IMR-90 (cell line): Measurements from ENCODE around the gene ARMC5. TPM values are rescaled to one million over a fixed set of nuclear protein-coding genes. Genes with fewer than 3 reads are reported as not detected.

Source experiments
- ATAC-seq: fragments of 200-7000 bp; cut with Tn5 transposase; 2 replicates; pipeline ENCODE4 v1.9.1; 2020; ENCODE audit warnings: low read depth, mild to moderate bottlenecking, moderate library complexity
- BruUV-seq: library from RNA; stranded (reverse); fragments of 400-500 nt; replicated peaks from 2 replicates; lab custom pipeline; 2021; lab: Mats Ljungman, UMichigan
- CTCF ChIA-PET: fragments of 300-600 bp; formaldehyde crosslinking; extraction: SDS; loops from one replicate; lab custom pipeline; 2021; ENCODE audit warnings: antibody characterized with exemption; lab: Yijun Ruan, JAX
- POLR2A ChIA-PET: fragments of 300-600 bp; sonication (Branson Sonifier 250); formaldehyde crosslinking; loops from one replicate; lab custom pipeline; 2022; ENCODE audit warnings: antibody characterized with exemption; ENCODE audit not compliant: unreplicated experiment; lab: Charles Lee
- DNase-seq: peaks from one replicate; pipeline ENCODE4 v3.0.0; 2013
- H2AFZ ChIP-seq: replicated peaks from 2 replicates; pipeline ENCODE3; 2013; ENCODE audit warnings: low read length, mild to moderate bottlenecking; ENCODE audit not compliant: poor library complexity
- H2AK5ac ChIP-seq: 2 replicates; pipeline ENCODE4 v1.6.1; 2013; ENCODE audit warnings: low read depth, low read length, inconsistent platforms
- H2AK9ac ChIP-seq: replicated peaks from 2 replicates; pipeline ENCODE3; 2013; ENCODE audit warnings: mild to moderate bottlenecking, low read depth, low read length, moderate library complexity; ENCODE audit not compliant: poor library complexity
- H2BK120ac ChIP-seq: 2 replicates; pipeline ENCODE4 v1.6.1; 2013; ENCODE audit warnings: low read depth, low read length, inconsistent platforms
- H2BK15ac ChIP-seq: 3 replicates; pipeline ENCODE4 v1.6.1; 2013; ENCODE audit warnings: low read depth, low read length, inconsistent platforms
- H2BK20ac ChIP-seq: 2 replicates; pipeline ENCODE4 v1.6.1; 2013; ENCODE audit warnings: low read depth, mild to moderate bottlenecking, inconsistent platforms, low read length, moderate library complexity
- H2BK5ac ChIP-seq: 2 replicates; pipeline ENCODE4 v1.6.1; 2013; ENCODE audit warnings: mild to moderate bottlenecking, low read depth, low read length, inconsistent platforms; ENCODE audit not compliant: poor library complexity, severe bottlenecking
- H3K14ac ChIP-seq: replicated peaks from 2 replicates; pipeline ENCODE4 v1.6.1; 2013; ENCODE audit warnings: low read depth, low read length, inconsistent platforms
- H3K18ac ChIP-seq: 2 replicates; pipeline ENCODE4 v1.6.1; 2013; ENCODE audit warnings: low read depth, low read length, control low read depth
- H3K23ac ChIP-seq: 2 replicates; pipeline ENCODE4 v1.6.1; 2013; ENCODE audit warnings: low read depth, low read length, inconsistent platforms
- H3K27ac ChIP-seq: 2 replicates; pipeline ENCODE4 v1.5.1; 2013; ENCODE audit warnings: mild to moderate bottlenecking, control low read depth, low read length; ENCODE audit not compliant: insufficient read depth
- H3K27me3 ChIP-seq: 2 replicates; pipeline ENCODE4 v1.6.1; 2013; ENCODE audit warnings: low read length; ENCODE audit not compliant: control insufficient read depth, insufficient read depth
- H3K36me3 ChIP-seq: 2 replicates; pipeline ENCODE4 v1.6.1; 2013; ENCODE audit warnings: low read length, mixed read lengths; ENCODE audit not compliant: control insufficient read depth, insufficient read depth
- H3K4ac ChIP-seq: 2 replicates; pipeline ENCODE4 v1.6.1; 2013; ENCODE audit warnings: low read depth, low read length, inconsistent platforms
- H3K4me1 ChIP-seq: 2 replicates; pipeline ENCODE4 v1.6.1; 2013; ENCODE audit warnings: low read length, mixed read lengths; ENCODE audit not compliant: control insufficient read depth, insufficient read depth
- H3K4me2 ChIP-seq: 2 replicates; pipeline ENCODE4 v1.6.1; 2013; ENCODE audit warnings: low read depth, mild to moderate bottlenecking, control low read depth, low read length, moderate library complexity
- H3K4me3 ChIP-seq: 2 replicates; pipeline ENCODE4 v1.5.1; 2013; ENCODE audit warnings: low read depth, mild to moderate bottlenecking, control low read depth, low read length, moderate library complexity; ENCODE audit not compliant: insufficient read depth
- H3K56ac ChIP-seq: 2 replicates; pipeline ENCODE4 v1.6.1; 2013; ENCODE audit warnings: low read length, inconsistent platforms; ENCODE audit not compliant: insufficient read depth; ENCODE audit errors: extremely low read depth
- H3K79me1 ChIP-seq, 2 experiments: 2 replicates each; pipeline ENCODE4 v1.6.1; 2013; ENCODE audit warnings: low read length in 2 of 2, inconsistent platforms in 1 of 2, low read depth in 1 of 2
- H3K9ac ChIP-seq: 2 replicates; pipeline ENCODE4 v1.6.1; 2013; ENCODE audit warnings: low read depth, low read length, control low read depth
- H3K9me1 ChIP-seq: 2 replicates; pipeline ENCODE4 v1.6.1; 2013; ENCODE audit warnings: low read length, inconsistent platforms; ENCODE audit not compliant: insufficient read depth
- H3K9me3 ChIP-seq: 2 replicates; pipeline ENCODE4 v1.6.1; 2013; ENCODE audit warnings: low read length; ENCODE audit not compliant: control insufficient read depth, insufficient read depth
- H4K20me1 ChIP-seq: 2 replicates; pipeline ENCODE4 v1.6.1; 2013; ENCODE audit warnings: low read length, inconsistent platforms; ENCODE audit not compliant: insufficient read depth
- H4K5ac ChIP-seq: 2 replicates; pipeline ENCODE4 v1.6.1; 2013; ENCODE audit warnings: mild to moderate bottlenecking, low read depth, low read length, control low read depth
- H4K8ac ChIP-seq, 2 experiments: 2 replicates each; pipeline ENCODE4 v1.6.1; 2013; ENCODE audit warnings: low read depth in 2 of 2, low read length in 2 of 2, control low read depth in 1 of 2, inconsistent platforms in 1 of 2
- H4K91ac ChIP-seq: 2 replicates; pipeline ENCODE4 v1.6.1; 2013; ENCODE audit warnings: low read depth, low read length, inconsistent platforms; ENCODE audit not compliant: insufficient read depth
- CEBPB ChIP-seq: IDR thresholded peaks from 2 replicates; pipeline ENCODE4 v1.6.1; 2012; ENCODE audit warnings: low read depth, low read length, improper control_type of control experiment
- CTCF ChIP-seq: conservative IDR thresholded peaks from 2 replicates; pipeline ENCODE4 v1.5.1; 2012; ENCODE audit warnings: mild to moderate bottlenecking, low read depth, low read length, improper control_type of control experiment
- FOS ChIP-seq: fragments of 150-350 bp; IDR thresholded peaks from 2 replicates; pipeline ENCODE4 v1.6.1; 2016; ENCODE audit warnings: low read depth, low read length
- NFE2L2 ChIP-seq: fragments of 150-350 bp; IDR thresholded peaks from 2 replicates; pipeline ENCODE4 v1.6.1; 2016; ENCODE audit warnings: low read depth, mild to moderate bottlenecking, low read length
- RAD21 ChIP-seq: IDR thresholded peaks from 2 replicates; pipeline ENCODE4 v1.6.1; 2012; ENCODE audit warnings: low read length, improper control_type of control experiment
- RCOR1 ChIP-seq: IDR thresholded peaks from 2 replicates; pipeline ENCODE4 v1.6.1; 2012; ENCODE audit warnings: mild to moderate bottlenecking, low read length, improper control_type of control experiment; ENCODE audit not compliant: insufficient replicate concordance
- SMC3 ChIP-seq: fragments of 150-350 bp; IDR thresholded peaks from 2 replicates; pipeline ENCODE4 v1.6.1; 2016; ENCODE audit warnings: low read depth, mild to moderate bottlenecking, antibody characterized with exemption, low read length, moderate library complexity
- USF2 ChIP-seq: fragments of 150-350 bp; IDR thresholded peaks from 2 replicates; pipeline ENCODE4 v1.6.1; 2017; ENCODE audit warnings: mild to moderate bottlenecking, antibody characterized with exemption, low read length, low read depth
- WGBS, 2 experiments: methylation state at CpG; one replicate each; pipeline versions ENCODE4 v1.1.5 to v1.1.7; 2013; ENCODE audit warnings: missing lambda C conversion rate in 2 of 2; ENCODE audit not compliant: insufficient read length in 1 of 2; ENCODE audit errors: extremely low coverage in 2 of 2; 5-methylcytosine and 5-hydroxymethylcytosine counted together
- dilution Hi-C: fragments of 300-500 bp; cut with HindIII; formaldehyde crosslinking; loops from one replicate; pipeline ENCODE4 v1.14.3; 2018; ENCODE audit warnings: low sequenced_read_pairs; ENCODE audit not compliant: unreplicated experiment
- in situ Hi-C: fragments of 300-500 bp; cut with MboI; formaldehyde crosslinking; loops from 3 replicates; pipeline ENCODE4 v1.14.3; 2019; ENCODE audit warnings: low sequenced_read_pairs, inconsistent platforms, mixed read lengths
- intact Hi-C: fragments of 100-400 bp; cut with micrococcal nuclease; formaldehyde crosslinking; loops from 2 replicates; pipeline ENCODE4 v1.10.0; 2022
- polyA plus RNA-seq, 3 experiments: library from polyadenylated mRNA; depleted of rRNA; stranded (reverse); fragments of >200 nt; gene quantifications; 2 replicates each; pipeline ENCODE4 v1.2.3, GENCODE V29; 2012; ENCODE audit warnings: low replicate concordance in 1 of 3
- total RNA-seq: library from RNA; depleted of rRNA; stranded (reverse); fragments of >200 nt; gene quantifications from 2 replicates; pipeline ENCODE4 v1.2.3, GENCODE V29; 2012

The ARMC5 gene
- total and polyA plus RNA-seq, 2 of the 4 experiments (the other 2 are of a cell fraction), result 2.3 to 7.5 TPM

GRCh38 chr16:31458073-31458843, 1.0 kb upstream of the ARMC5 start (continued):
- no peak for TF ChIP-seq CEBPB

- peak; percentile 99 for DNase-seq
- H3K4ac ChIP-seq, result peak overlapping the region; percentile 94
- peak overlapping the region; percentile 72 for H3K4me2 ChIP-seq
- H3K9me1 ChIP-seq, result peaks cover 18% of the 10 kb centered on the region; the same call in 1 of the 2 replicates
- ATAC-seq, result peak; percentile 90
- H3K9me3 ChIP-seq, result no peaks in the 10 kb centered on the region
- peak overlapping the region; percentile 71 for H3K18ac ChIP-seq
- no TSS peak for BruUV-seq
- H3K4me3 ChIP-seq, result peak overlapping the region; percentile 55
- H3K27me3 ChIP-seq, result no peaks in the 10 kb centered on the region
- peak overlapping the region; percentile 93 for H2BK120ac ChIP-seq
- 1% methylated on average over 32 of the region's 61 CpGs; no CpG with 5 or more reads in 1 of the 2 experiments for WGBS, 2 experiments
- H3K79me1 ChIP-seq, result peaks cover 14 to 50% of the 10 kb centered on the region in 2 experiments
- peak overlapping the region; percentile 62 for H2AK5ac ChIP-seq
- ChIA-PET POLR2A (interaction anchor here (0.5 to 2.5 kb wide), 6 partner anchors 12 to 506 kb away, joined by 3 to 16 read pairs (median 3); partner anchors contain the start of genes KAT8, TGFB1I1 and ZNF267), CTCF (interaction anchor here (0.5 to 1.8 kb wide), 6 partner anchors 8 to 336 kb away, joined by 3 to 7 read pairs (median 4); no protein-coding TSS in a partner anchor)
- peak overlapping the region; percentile 90 for H3K14ac ChIP-seq
- peak overlapping the region; percentile 85 for H3K9ac ChIP-seq
- H2BK5ac ChIP-seq, result peak overlapping the region; percentile 96
- dilution Hi-C loops, result no loop called here
- H2AFZ ChIP-seq, result peak overlapping the region; percentile 96
- peak overlapping the region; percentile 91 for H3K23ac ChIP-seq
- H3K27ac ChIP-seq, result peak overlapping the region; percentile 90
- intact Hi-C loops, result loop anchor here (1.0 to 2.0 kb wide), 2 partner anchors 12 to 409 kb away; partner anchors contain the start of gene TGFB1I1
- H2BK20ac ChIP-seq, result no peak overlapping the region
- in situ Hi-C loops, result loop anchor here (10.0 to 25.0 kb wide), 2 partner anchors 385 to 402 kb away; partner anchors contain the start of genes ZNF267, ZNF646 and ZNF668
- peaks cover 11% of the 10 kb centered on the region for H3K4me1 ChIP-seq
- H4K8ac ChIP-seq, result peak overlapping the region; percentile 16 to 96
- H2BK15ac ChIP-seq, result no peak overlapping the region; the same call in 2 of the 3 replicates
- H4K5ac ChIP-seq, result peak overlapping the region; percentile 69
- H4K91ac ChIP-seq, result peak overlapping the region; percentile 97
- peaks cover 30% of the 10 kb centered on the region for H4K20me1 ChIP-seq
- H2AK9ac ChIP-seq, result peak overlapping the region; percentile 100
- peaks cover 9% of the 10 kb centered on the region for H3K36me3 ChIP-seq
- peak overlapping the region; percentile 76; the same call in 1 of the 2 replicates for H3K56ac ChIP-seq
- TF ChIP-seq USF2 (no peak), RAD21 (no peak), FOS (no peak), SMC3 (no peak), CTCF (no peak), NFE2L2 (no peak), RCOR1 (no peak)
These were observed 633 bp downstream of the ARMC5 start for GRCh38 chr16:31459687-31460581.
